Heart left ventricle (tissue), 16 donors: ENCODE results near the gene ZDHHC20. TPM values are rescaled to one million over a fixed set of nuclear protein-coding genes. Genes with fewer than 3 reads are reported as not detected.

ENCODE experiments used
- ATAC-seq, 4 donors: fragments of 200-7000 bp; cut with Tn5 transposase; one replicate each; pipeline ENCODE4 v1.9.1; 2020 to 2022; ENCODE audit warnings: moderate library complexity in 4 of 4, mild to moderate bottlenecking in 3 of 4, moderate number of reproducible peaks in 1 of 4
- DNase-seq, 5 donors: peaks; one replicate each; pipeline ENCODE4 v3.0.0-alpha.2; 2020
- H3K27ac ChIP-seq, 12 donors: fragments of 200-600 bp; sonication (generic) in 4 of 12; one replicate each; pipeline versions ENCODE4 v1.5.0 to v1.8.0; 2016 to 2022; ENCODE audit warnings: mild to moderate bottlenecking in 2 of 12
- H3K27me3 ChIP-seq, 9 donors: fragments of 200-600 bp; sonication (generic) in 2 of 9; one replicate each; pipeline versions ENCODE4 v1.5.1 to v1.8.0; 2016 to 2022; ENCODE audit warnings: mild to moderate bottlenecking in 3 of 9
- H3K36me3 ChIP-seq, 9 donors: fragments of 200-600 bp; sonication (generic) in 2 of 9; one replicate each; pipeline versions ENCODE4 v1.5.0 to v1.8.0; 2018 to 2022; ENCODE audit warnings: mild to moderate bottlenecking in 2 of 9
- H3K4me1 ChIP-seq, 12 donors: fragments of 200-600 bp; sonication (generic) in 4 of 12; one replicate each; pipeline versions ENCODE4 v1.5.0 to v1.8.0; 2016 to 2022; ENCODE audit warnings: mild to moderate bottlenecking in 3 of 12
- H3K4me3 ChIP-seq, 12 donors: fragments of 200-600 bp; sonication (generic) in 4 of 12; one replicate each; pipeline versions ENCODE4 v1.5.0 to v1.8.0; 2017 to 2022; ENCODE audit warnings: mild to moderate bottlenecking in 9 of 12, moderate library complexity in 4 of 12
- H3K9me3 ChIP-seq, 12 donors: fragments of 200-600 bp; sonication (generic) in 4 of 12; one replicate each; pipeline versions ENCODE4 v1.5.0 to v1.8.0; 2016 to 2022; ENCODE audit warnings: mild to moderate bottlenecking in 1 of 12
- CTCF ChIP-seq, 12 donors: fragments of 200-600 bp; sonication (generic) in 4 of 12; IDR thresholded peaks; one replicate each; pipeline versions ENCODE4 v1.5.0 to v1.8.0; 2018 to 2022; ENCODE audit warnings: antibody characterized with exemption in 12 of 12, mild to moderate bottlenecking in 5 of 12
- POLR2A ChIP-seq, 2 donors: fragments of 450-650 bp; IDR thresholded peaks; one replicate each; pipeline ENCODE4 v1.6.1; 2017; ENCODE audit warnings: antibody characterized with exemption in 2 of 2, mild to moderate bottlenecking in 2 of 2, moderate library complexity in 2 of 2
- WGBS, 4 donors: extraction: QIAGEN DNeasy Blood & Tissue Kit in 2 of 4; methylation state at CpG; one replicate each; pipeline versions ENCODE4 v1.1.5 to v1.1.7; 2013 to 2018; 5-methylcytosine and 5-hydroxymethylcytosine counted together
- intact Hi-C, 10 donors: fragments of 100-400 bp; cut with DNase I; formaldehyde crosslinking; loops; one replicate each; pipeline versions ENCODE4 v1.11.1 to v1.14.2; 2022
- polyA plus RNA-seq, 2 donors: library from polyadenylated mRNA; stranded (reverse); fragments of 200-250 nt; gene quantifications; one replicate each; pipeline ENCODE4 v1.2.3, GENCODE V29; 2013
- total RNA-seq, 9 donors: library from RNA; depleted of rRNA in 2 of 9; stranded (reverse); fragments of >200 nt in 2 of 9; fragmentation: NEBNext Ultra II Directional in 3 of 9; extraction: Animal tissue kit (Norgen Biotek cat#: 25700) in 3 of 9; gene quantifications; one replicate each; pipeline versions ENCODE4 v1.1.0 to v1.2.4, GENCODE V29; 2016 to 2023
- donor health status: ischemic (EF 13 %, LVEDD 7.1; RV severe dilation, severe dysfunction).
- donor health status: healthy with polysubstance abuse.
- donor health status: DM: no; HTN: yes; CAD: no.
- donor health status: DM: no; HTN: no; CAD: no.
- donor health status: ischemic (EF 25% LVEDD 6.9; RV normal size, moderate dysfunction).
- donor health status: ischemic (EF 25% LVEDD 5.7; RV mildly dilated, moderate dysfunction).
- donor health status: healthy.
- donor health status: DM: yes; HTN: yes; CAD: no.
- donor health status: ischemic (EF 35%, LVEDD 5.7; RV mildly dilated, moderate dysfunction).
- donor health status: nonischemic (EF 11% LVEDD 7.7; RV severe dilation, severe dysfunction).
- donor health status: DM: yes; HTN: yes; CAD: no.
- donor health status: PGD.
- donor health status: ischemic (EF 29% LVEDD 5.4; RV normal size, mild dysfunction).
- donor health status: nonischemic (EF 23%, LVEDD 6.1; RV moderate dilation, normal function).

ZDHHC20 gene
- total and polyA plus RNA-seq, 11 donors: 6.2 to 36.4 (median 16.8) TPM

DNA sequence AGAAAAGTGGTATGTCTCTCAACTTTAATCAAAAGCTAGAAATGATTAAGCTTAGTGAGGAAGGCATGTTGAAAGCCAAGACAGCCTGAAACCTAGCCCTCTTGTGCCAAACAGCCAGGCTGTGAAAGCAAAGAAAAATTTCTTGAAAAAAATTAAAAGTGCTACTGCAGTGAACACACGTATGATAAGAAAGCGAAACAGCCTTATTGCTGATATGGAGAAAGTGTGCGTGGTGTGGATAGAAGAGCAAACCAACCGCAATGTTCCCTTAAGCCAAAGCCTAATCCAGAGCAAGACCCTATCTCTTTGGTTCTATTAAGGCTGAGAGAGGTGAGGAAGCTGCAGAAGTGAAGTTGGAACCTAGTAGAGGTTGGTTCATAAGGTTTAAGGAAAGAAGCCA lies 96.4 kb downstream of the ZDHHC20 start:
- no peaks in the 10 kb centered on the region for H3K27me3 ChIP-seq
- TF ChIP-seq CTCF (IDR thresholded peaks at IDR 0.05) (no peak), POLR2A (IDR thresholded peaks at IDR 0.05) (no peak)
- H3K4me3 ChIP-seq: no peak overlapping the region
- H3K4me1 ChIP-seq: no peaks in the 10 kb centered on the region
- intact Hi-C loops: no loop called here
- H3K9me3 ChIP-seq: peaks cover 0 to 11% (median 0%) of the 10 kb centered on the region in 12 donors
- 90 to 96% (median 93%) methylated on average over 4 of the region's 4 CpGs for WGBS, 4 donors
- DNase-seq (no peak), ATAC-seq (no peak)
- no peaks in the 10 kb centered on the region for H3K36me3 ChIP-seq
- H3K27ac ChIP-seq: no peak overlapping the region

DNA sequence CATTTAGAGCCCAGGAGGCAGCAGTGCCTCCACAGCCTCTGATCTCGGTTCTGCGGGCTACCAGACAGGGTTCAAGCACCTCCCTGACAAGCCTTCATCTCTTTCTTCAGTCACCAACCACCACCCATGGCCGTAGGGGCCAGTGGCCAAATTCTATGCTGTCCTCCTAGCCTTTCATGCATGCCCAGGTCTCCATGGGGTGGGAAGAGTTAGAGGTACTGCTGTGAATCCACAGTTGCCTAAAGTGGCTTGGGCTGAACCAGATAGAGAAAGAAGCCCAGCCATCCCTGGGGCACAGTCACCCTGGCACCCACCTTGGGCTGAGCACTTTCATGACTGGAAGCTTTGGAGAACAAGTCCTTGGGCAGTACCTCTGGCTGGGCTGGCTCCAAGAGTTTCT lies 97.4 kb downstream of the ZDHHC20 start:
- H3K36me3 ChIP-seq: no peaks in the 10 kb centered on the region
- H3K27ac ChIP-seq: no peak overlapping the region
- no peaks in the 10 kb centered on the region for H3K4me1 ChIP-seq
- ATAC-seq (no peak), DNase-seq (no peak)
- TF ChIP-seq POLR2A (IDR thresholded peaks at IDR 0.05) (no peak), CTCF (IDR thresholded peaks at IDR 0.05) (no peak)
- H3K27me3 ChIP-seq: no peaks in the 10 kb centered on the region
- intact Hi-C loops: no loop called here
- 80 to 94% (median 86%) methylated on average over 3 of the region's 3 CpGs for WGBS, 4 donors
- H3K9me3 ChIP-seq: peaks cover 0 to 11% (median 0%) of the 10 kb centered on the region in 12 donors
- no peak overlapping the region for H3K4me3 ChIP-seq

- Histone ChIP-seq H3K27ac (no peak overlapping the region), H3K9me3 (peaks cover 0 to 11% (median 0%) of the 10 kb centered on the region in 12 donors), H3K27me3 (no peaks in the 10 kb centered on the region), H3K4me3 (no peak overlapping the region), H3K4me1 (no peaks in the 10 kb centered on the region), H3K36me3 (no peaks in the 10 kb centered on the region)
- 77 to 80% (median 79%) methylated on average over 7 of the region's 7 CpGs for whole genome bisulfite sequencing, 4 donors
- intact Hi-C loops: no loop called here
- TF ChIP-seq CTCF (IDR thresholded peaks at IDR 0.05) (no peak), POLR2A (IDR thresholded peaks at IDR 0.05) (no peak)
- no peak for ATAC-seq
- DNase-seq: no peak
Observed at GRCh38 chr13:21361123-21361522, 98.0 kb downstream of the ZDHHC20 start.

DNA sequence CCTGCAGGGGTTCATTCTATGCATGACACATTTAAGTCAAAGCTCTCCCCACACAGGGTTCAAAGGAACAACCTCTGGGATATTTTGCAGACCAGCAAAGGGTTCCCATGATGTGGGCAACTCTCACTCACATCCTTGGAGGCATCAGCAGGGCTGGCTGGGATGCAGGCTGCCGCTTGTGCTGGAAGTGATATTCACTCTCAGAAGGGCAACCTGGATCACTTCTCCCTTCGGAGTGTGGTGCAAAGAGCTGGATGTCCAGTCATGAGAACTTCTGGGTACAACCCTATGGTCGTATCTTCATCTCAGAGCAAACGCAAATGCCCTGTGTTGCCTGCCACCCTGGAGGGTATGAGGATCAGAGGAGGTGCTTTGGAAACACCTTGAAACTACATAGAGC lies 98.6 kb downstream of the ZDHHC20 start:
- H3K27ac ChIP-seq: no peak overlapping the region
- 89 to 98% (median 92%) methylated on average over 3 to 4 of the region's 4 CpGs for WGBS, 4 donors
- H3K9me3 ChIP-seq: peaks cover 0 to 11% (median 0%) of the 10 kb centered on the region in 12 donors
- no peaks in the 10 kb centered on the region for H3K27me3 ChIP-seq
- H3K36me3 ChIP-seq: no peaks in the 10 kb centered on the region
- ATAC-seq (no peak), DNase-seq (no peak)
- intact Hi-C loops: no loop called here
- H3K4me3 ChIP-seq: no peak overlapping the region
- no peak for TF ChIP-seq CTCF (IDR thresholded peaks at IDR 0.05)
- TF ChIP-seq POLR2A (IDR thresholded peaks at IDR 0.05): no peak
- no peaks in the 10 kb centered on the region for H3K4me1 ChIP-seq
